ENCODE measurements around the gene MME. TPM values are rescaled to one million over a fixed set of nuclear protein-coding genes. Genes with fewer than 3 reads are reported as not detected.

MME gene
- total and polyA plus RNA-seq, 10 of the 15 experiments (the other 5 are each of a cell fraction or from before 2014, with no cell fraction given), result under 0.01 to 0.23 (median 0.09) TPM; not detected in 3

GRCh38 chr3:155079468-155079745, 712 bp upstream of the MME start:
- ChIA-PET POLR2A (no interaction called here), SMC1A (ENCODE audit: uncharacterized antibody, unreplicated experiment) (no interaction called here), CTCF (no interaction called here), RAD21 (ENCODE audit: unreplicated experiment) (no interaction called here)
- in situ Hi-C loops (cut with MboI) (no loop called here), intact Hi-C loops (cut with micrococcal nuclease; ENCODE audit: unreplicated experiment) (no loop called here)
- Histone ChIP-seq H3K4me2 (ENCODE audit: control insufficient read depth, insufficient read depth) (no peak overlapping the region), H3K4me3 (no peak overlapping the region), H3K36me3 (ENCODE audit: control insufficient read depth in 2 of 2, insufficient read depth in 2 of 2, low read length in 1 of 2) (no peaks in the 10 kb centered on the region), H2AFZ (ENCODE audit: control insufficient read depth, low read depth, low read length) (no peak overlapping the region), H3K27ac (ENCODE audit: control insufficient read depth, insufficient read depth) (no peak overlapping the region), H3K4me1 (ENCODE audit: control insufficient read depth, insufficient read depth, low read length) (no peaks in the 10 kb centered on the region), H3K9ac (ENCODE audit: control insufficient read depth, insufficient read depth, low read length) (no peak overlapping the region), H4K20me1 (ENCODE audit: control insufficient read depth, insufficient read depth) (no peaks in the 10 kb centered on the region), H3K27me3 (replicated peaks in 1 of 2; ENCODE audit: control insufficient read depth in 2 of 2, insufficient read depth in 2 of 2, low read length in 1 of 2) (peaks cover 0 to 18% of the 10 kb centered on the region in 2 experiments), H3K9me3 (replicated peaks; ENCODE audit: control insufficient read depth, insufficient read depth, low read length) (no peaks in the 10 kb centered on the region), H3K79me2 (ENCODE audit: control insufficient read depth, insufficient read depth, low read length) (no peaks in the 10 kb centered on the region)
- DNase-seq (ENCODE audit: low read depth, low spot score) (no peak), ATAC-seq (no peak), FAIRE-seq (no peak)
- TF ChIP-seq ZNF217 (IDR thresholded peaks at IDR 0.05) (no peak), BRCA1 (IDR thresholded peaks at IDR 0.05; ENCODE audit: low read depth, low read length) (no peak), CREB1 (IDR thresholded peaks at IDR 0.05; ENCODE audit: low read depth) (no peak), SKIL (IDR thresholded peaks at IDR 0.05; ENCODE audit: low read depth, poor library complexity, severe bottlenecking) (no peak), CHD2 (IDR thresholded peaks at IDR 0.05; ENCODE audit: borderline replicate concordance, low read depth, low read length) (no peak), E4F1 (IDR thresholded peaks at IDR 0.05; ENCODE audit: borderline replicate concordance, partially characterized antibody) (no peak), MAX (IDR thresholded peaks at IDR 0.05; ENCODE audit: low read depth, low read length) (no peak), SUZ12 (IDR thresholded peaks at IDR 0.05; ENCODE audit: unreplicated experiment) (no peak), DPF2 (IDR thresholded peaks at IDR 0.05) (no peak), YY1 (IDR thresholded peaks at IDR 0.05; ENCODE audit: low read depth, low read length) (no peak)
- TF ChIP-seq, protein P1, sequence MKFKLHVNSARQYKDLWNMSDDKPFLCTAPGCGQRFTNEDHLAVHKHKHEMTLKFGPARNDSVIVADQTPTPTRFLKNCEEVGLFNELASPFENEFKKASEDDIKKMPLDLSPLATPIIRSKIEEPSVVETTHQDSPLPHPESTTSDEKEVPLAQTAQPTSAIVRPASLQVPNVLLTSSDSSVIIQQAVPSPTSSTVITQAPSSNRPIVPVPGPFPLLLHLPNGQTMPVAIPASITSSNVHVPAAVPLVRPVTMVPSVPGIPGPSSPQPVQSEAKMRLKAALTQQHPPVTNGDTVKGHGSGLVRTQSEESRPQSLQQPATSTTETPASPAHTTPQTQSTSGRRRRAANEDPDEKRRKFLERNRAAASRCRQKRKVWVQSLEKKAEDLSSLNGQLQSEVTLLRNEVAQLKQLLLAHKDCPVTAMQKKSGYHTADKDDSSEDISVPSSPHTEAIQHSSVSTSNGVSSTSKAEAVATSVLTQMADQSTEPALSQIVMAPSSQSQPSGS (IDR thresholded peaks at IDR 0.05; ENCODE audit: low read length), result no peak
- TF ChIP-seq, protein P2, sequence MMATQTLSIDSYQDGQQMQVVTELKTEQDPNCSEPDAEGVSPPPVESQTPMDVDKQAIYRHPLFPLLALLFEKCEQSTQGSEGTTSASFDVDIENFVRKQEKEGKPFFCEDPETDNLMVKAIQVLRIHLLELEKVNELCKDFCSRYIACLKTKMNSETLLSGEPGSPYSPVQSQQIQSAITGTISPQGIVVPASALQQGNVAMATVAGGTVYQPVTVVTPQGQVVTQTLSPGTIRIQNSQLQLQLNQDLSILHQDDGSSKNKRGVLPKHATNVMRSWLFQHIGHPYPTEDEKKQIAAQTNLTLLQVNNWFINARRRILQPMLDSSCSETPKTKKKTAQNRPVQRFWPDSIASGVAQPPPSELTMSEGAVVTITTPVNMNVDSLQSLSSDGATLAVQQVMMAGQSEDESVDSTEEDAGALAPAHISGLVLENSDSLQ (IDR thresholded peaks at IDR 0.05), result no peak
- TF ChIP-seq, protein P3, sequence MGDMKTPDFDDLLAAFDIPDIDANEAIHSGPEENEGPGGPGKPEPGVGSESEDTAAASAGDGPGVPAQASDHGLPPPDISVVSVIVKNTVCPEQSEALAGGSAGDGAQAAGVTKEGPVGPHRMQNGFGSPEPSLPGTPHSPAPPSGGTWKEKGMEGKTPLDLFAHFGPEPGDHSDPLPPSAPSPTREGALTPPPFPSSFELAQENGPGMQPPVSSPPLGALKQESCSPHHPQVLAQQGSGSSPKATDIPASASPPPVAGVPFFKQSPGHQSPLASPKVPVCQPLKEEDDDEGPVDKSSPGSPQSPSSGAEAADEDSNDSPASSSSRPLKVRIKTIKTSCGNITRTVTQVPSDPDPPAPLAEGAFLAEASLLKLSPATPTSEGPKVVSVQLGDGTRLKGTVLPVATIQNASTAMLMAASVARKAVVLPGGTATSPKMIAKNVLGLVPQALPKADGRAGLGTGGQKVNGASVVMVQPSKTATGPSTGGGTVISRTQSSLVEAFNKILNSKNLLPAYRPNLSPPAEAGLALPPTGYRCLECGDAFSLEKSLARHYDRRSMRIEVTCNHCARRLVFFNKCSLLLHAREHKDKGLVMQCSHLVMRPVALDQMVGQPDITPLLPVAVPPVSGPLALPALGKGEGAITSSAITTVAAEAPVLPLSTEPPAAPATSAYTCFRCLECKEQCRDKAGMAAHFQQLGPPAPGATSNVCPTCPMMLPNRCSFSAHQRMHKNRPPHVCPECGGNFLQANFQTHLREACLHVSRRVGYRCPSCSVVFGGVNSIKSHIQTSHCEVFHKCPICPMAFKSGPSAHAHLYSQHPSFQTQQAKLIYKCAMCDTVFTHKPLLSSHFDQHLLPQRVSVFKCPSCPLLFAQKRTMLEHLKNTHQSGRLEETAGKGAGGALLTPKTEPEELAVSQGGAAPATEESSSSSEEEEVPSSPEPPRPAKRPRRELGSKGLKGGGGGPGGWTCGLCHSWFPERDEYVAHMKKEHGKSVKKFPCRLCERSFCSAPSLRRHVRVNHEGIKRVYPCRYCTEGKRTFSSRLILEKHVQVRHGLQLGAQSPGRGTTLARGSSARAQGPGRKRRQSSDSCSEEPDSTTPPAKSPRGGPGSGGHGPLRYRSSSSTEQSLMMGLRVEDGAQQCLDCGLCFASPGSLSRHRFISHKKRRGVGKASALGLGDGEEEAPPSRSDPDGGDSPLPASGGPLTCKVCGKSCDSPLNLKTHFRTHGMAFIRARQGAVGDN (IDR thresholded peaks at IDR 0.05), result no peak
- WGBS (ENCODE audit: insufficient coverage, insufficient replicate concordance, low lambda C conversion rate, missing lambda C conversion rate), result no CpG with 5 or more reads among the region's 21 CpGs
- no TSS peak for BruUV-seq (replicated peaks)

Data from GM12878 (cell line).